Natural killer cell (primary cell): ENCODE data around the gene SPNS2. TPM values are rescaled to one million over a fixed set of nuclear protein-coding genes. Genes with fewer than 3 reads are reported as not detected.

Source experiments
- ATAC-seq, 3 donors: fragments of 150-1000 bp in 2 of 3; fragments of 200-7000 bp in 1 of 3; cut with Tn5 transposase; 1 replicate in 1 of 3; 2 replicates in 2 of 3; pipeline ENCODE4 v1.10.0; 2021; ENCODE audit warnings: mild to moderate bottlenecking in 2 of 3, moderate library complexity in 2 of 3
- DNase-seq, 2 donors: peaks; one replicate each; pipeline versions ENCODE4 v3.0.0 to v3.0.0-alpha.2; 2013 to 2021; ENCODE audit warnings: mixed read lengths in 1 of 2
- H3K27ac ChIP-seq: one replicate; pipeline ENCODE4 v1.5.1; 2013; ENCODE audit warnings: mild to moderate bottlenecking, low read length
- H3K27me3 ChIP-seq: one replicate; pipeline ENCODE4 v1.6.1; 2013; ENCODE audit warnings: low read length; ENCODE audit not compliant: control insufficient read depth, insufficient read depth
- H3K36me3 ChIP-seq: one replicate; pipeline ENCODE4 v1.6.1; 2013; ENCODE audit warnings: low read length; ENCODE audit not compliant: control insufficient read depth, insufficient read depth
- H3K4me1 ChIP-seq: one replicate; pipeline ENCODE4 v1.6.1; 2013; ENCODE audit warnings: low read length; ENCODE audit not compliant: control insufficient read depth, insufficient read depth
- H3K4me3 ChIP-seq: one replicate; pipeline ENCODE4 v1.5.1; 2013; ENCODE audit warnings: low read length
- H3K9me3 ChIP-seq: one replicate; pipeline ENCODE4 v1.6.1; 2013; ENCODE audit warnings: low read length; ENCODE audit not compliant: control insufficient read depth, insufficient read depth
- H3K27ac Mint-ChIP-seq, 2 donors: one replicate each; pipeline ENCODE4 v1.8.0; 2022; ENCODE audit warnings: mild to moderate bottlenecking in 2 of 2, mixed read lengths in 2 of 2, moderate library complexity in 1 of 2
- H3K27me3 Mint-ChIP-seq, 2 donors: one replicate each; pipeline ENCODE4 v1.8.0; 2022; ENCODE audit warnings: low read depth in 2 of 2, mixed read lengths in 2 of 2
- H3K36me3 Mint-ChIP-seq: one replicate; pipeline ENCODE4 v1.8.0; 2022; ENCODE audit warnings: mixed read lengths
- H3K4me1 Mint-ChIP-seq, 2 donors: one replicate each; pipeline ENCODE4 v1.8.0; 2022; ENCODE audit warnings: mixed read lengths in 2 of 2
- H3K4me3 Mint-ChIP-seq: one replicate; pipeline ENCODE4 v1.8.0; 2022; ENCODE audit warnings: mild to moderate bottlenecking, moderate library complexity, mixed read lengths
- H3K9me3 Mint-ChIP-seq, 2 donors: one replicate each; pipeline ENCODE4 v1.8.0; 2022; ENCODE audit warnings: mixed read lengths in 2 of 2
- WGBS: methylation state at CpG from one replicate; pipeline ENCODE4 v1.1.7; 2013; ENCODE audit warnings: missing lambda C conversion rate; ENCODE audit not compliant: insufficient coverage; 5-methylcytosine and 5-hydroxymethylcytosine counted together
- intact Hi-C: fragments of 100-400 bp; cut with micrococcal nuclease; formaldehyde crosslinking; loops from one replicate; pipeline ENCODE4 v1.14.2; 2022
- total RNA-seq, 4 donors: library from RNA; stranded (reverse); fragments of 120-200 nt in 1 of 4; gene quantifications; one replicate each; pipeline versions ENCODE4 v1.2.3 to v1.2.4, GENCODE V29; 2013 to 2022
- TF ChIP-seq, protein P1 (sequence below): fragments of 200-600 bp; IDR thresholded peaks from one replicate; pipeline ENCODE4 v1.8.0; 2022; ENCODE audit warnings: antibody characterized with exemption

The SPNS2 gene
- total RNA-seq, 3 donors from 2014 or later (not counting 1 experiment from before 2014, with no cell fraction given) = 0.28 to 0.93 (median 0.43) TPM

DNA sequence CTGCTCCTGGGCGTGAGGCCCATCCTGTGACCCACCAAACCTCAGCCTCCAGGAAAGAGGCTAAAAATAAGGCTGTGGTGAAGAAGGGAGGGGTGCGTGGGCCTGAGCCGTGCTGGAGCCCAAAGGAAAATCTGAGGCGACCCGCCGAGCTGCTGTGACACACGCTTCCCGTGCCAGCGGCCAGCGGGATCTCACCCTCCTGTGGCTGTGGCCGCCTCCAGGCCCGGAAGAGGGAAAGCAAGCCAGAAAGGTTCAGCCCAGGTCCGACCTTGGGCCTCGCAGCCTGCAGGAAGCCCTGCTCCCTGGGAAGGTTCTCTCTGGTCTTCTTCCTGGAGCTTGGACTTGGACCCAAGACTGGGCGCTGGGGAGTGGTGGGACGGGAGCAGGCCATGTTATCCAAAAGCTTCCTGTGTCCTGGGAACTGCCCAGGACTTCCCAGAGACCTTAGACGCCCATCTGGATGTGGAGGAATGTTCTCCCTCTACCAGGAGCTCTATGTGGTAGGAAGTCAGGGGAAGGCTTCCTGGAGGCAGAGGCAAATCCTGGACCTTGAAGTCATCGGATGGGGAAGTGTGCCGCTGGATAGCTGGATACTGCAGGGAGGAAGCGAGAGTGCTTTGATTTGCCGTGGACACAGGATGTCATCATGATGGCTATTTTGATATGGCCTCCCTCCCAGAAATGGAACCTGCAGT is 11.4 kb downstream of the SPNS2 start:
- H3K36me3 Mint-ChIP-seq = no peaks in the 10 kb centered on the region
- no peaks in the 10 kb centered on the region for H3K9me3 Mint-ChIP-seq
- 53% methylated on average over 21 of the region's 21 CpGs for WGBS
- peak overlapping the region; percentile 64 for H3K4me3 Mint-ChIP-seq
- Histone ChIP-seq H3K4me1 (peaks cover 27% of the 10 kb centered on the region), H3K36me3 (no peaks in the 10 kb centered on the region), H3K27me3 (peaks cover under 1% of the 10 kb centered on the region), H3K9me3 (no peaks in the 10 kb centered on the region), H3K4me3 (no peak overlapping the region), H3K27ac (no peak overlapping the region)
- H3K4me1 Mint-ChIP-seq = peaks cover 19 to 30% of the 10 kb centered on the region in 2 donors
- H3K27ac Mint-ChIP-seq = peak overlapping the region in 1 of 2 donors; percentile 78
- ATAC-seq (peak in 1 of 3 donors; percentile 17), DNase-seq (no peak)
- peaks cover 11 to 34% of the 10 kb centered on the region in 2 donors for H3K27me3 Mint-ChIP-seq
- TF ChIP-seq, protein P1, sequence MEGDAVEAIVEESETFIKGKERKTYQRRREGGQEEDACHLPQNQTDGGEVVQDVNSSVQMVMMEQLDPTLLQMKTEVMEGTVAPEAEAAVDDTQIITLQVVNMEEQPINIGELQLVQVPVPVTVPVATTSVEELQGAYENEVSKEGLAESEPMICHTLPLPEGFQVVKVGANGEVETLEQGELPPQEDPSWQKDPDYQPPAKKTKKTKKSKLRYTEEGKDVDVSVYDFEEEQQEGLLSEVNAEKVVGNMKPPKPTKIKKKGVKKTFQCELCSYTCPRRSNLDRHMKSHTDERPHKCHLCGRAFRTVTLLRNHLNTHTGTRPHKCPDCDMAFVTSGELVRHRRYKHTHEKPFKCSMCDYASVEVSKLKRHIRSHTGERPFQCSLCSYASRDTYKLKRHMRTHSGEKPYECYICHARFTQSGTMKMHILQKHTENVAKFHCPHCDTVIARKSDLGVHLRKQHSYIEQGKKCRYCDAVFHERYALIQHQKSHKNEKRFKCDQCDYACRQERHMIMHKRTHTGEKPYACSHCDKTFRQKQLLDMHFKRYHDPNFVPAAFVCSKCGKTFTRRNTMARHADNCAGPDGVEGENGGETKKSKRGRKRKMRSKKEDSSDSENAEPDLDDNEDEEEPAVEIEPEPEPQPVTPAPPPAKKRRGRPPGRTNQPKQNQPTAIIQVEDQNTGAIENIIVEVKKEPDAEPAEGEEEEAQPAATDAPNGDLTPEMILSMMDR = no peak
- intact Hi-C loops = no loop called here

GRCh38 chr17:4510618-4510941 is 11.9 kb downstream of the SPNS2 start:
- H3K4me1 ChIP-seq = peaks cover 27% of the 10 kb centered on the region
- Mint-ChIP-seq H3K36me3 (no peaks in the 10 kb centered on the region), H3K27ac (peak overlapping the region in 1 of 2 donors; percentile 32), H3K9me3 (no peaks in the 10 kb centered on the region), H3K4me3 (no peak overlapping the region), H3K27me3 (peaks cover 8 to 29% of the 10 kb centered on the region in 2 donors), H3K4me1 (peaks cover 19 to 30% of the 10 kb centered on the region in 2 donors)
- WGBS = 45% methylated on average over 10 of the region's 11 CpGs
- intact Hi-C loops = no loop called here
- H3K27ac ChIP-seq = no peak overlapping the region
- no peak for DNase-seq
- no peak overlapping the region for H3K4me3 ChIP-seq
- no peak for ATAC-seq
- H3K36me3 ChIP-seq = no peaks in the 10 kb centered on the region
- H3K9me3 ChIP-seq = no peaks in the 10 kb centered on the region
- TF ChIP-seq, protein P1 = no peak
- no peaks in the 10 kb centered on the region for H3K27me3 ChIP-seq

DNA sequence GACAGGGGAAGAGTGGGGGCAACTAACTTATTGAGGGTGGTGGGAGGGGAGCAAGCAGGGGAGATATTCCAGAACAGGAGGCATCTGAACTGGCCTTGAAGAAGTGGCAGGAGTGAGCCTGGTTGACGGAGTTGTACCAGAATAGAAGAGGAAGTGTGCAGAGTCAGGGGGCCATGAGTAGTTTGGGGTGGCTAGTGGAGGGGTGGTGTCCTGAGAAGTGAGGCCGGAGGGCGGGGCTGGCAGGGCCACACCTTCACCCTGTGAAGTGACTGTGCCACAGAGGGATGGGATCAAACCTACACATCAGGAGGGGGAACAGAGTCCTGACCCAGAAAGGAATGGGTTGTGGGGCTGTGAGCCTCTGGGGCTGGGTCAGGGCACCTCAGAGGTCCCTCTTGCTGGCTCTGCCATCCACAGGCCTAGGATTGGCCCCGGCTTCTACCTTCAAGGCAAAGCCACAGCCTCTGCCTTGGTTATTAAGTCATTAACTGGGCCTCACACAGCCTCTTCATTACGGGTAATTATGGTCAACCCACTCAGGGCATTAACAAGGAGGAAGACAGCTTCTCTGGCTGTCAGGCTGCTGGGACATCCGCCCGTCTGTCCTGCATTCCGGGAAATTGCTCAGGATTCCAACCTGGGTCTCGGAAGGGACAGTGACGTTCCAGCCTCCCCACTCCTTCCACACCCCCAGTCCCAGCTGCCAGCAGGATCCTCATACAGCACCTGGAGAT is 12.7 kb downstream of the SPNS2 start:
- H3K36me3 Mint-ChIP-seq = no peaks in the 10 kb centered on the region
- no peaks in the 10 kb centered on the region for H3K9me3 Mint-ChIP-seq
- no peak for ATAC-seq
- Histone ChIP-seq H3K9me3 (no peaks in the 10 kb centered on the region), H3K27me3 (no peaks in the 10 kb centered on the region), H3K4me1 (peaks cover 27% of the 10 kb centered on the region), H3K27ac (no peak overlapping the region), H3K4me3 (no peak overlapping the region), H3K36me3 (no peaks in the 10 kb centered on the region)
- TF ChIP-seq, protein P1 = no peak
- H3K27me3 Mint-ChIP-seq = peaks cover 5 to 27% of the 10 kb centered on the region in 2 donors
- no peak for DNase-seq
- H3K27ac Mint-ChIP-seq = peak overlapping the region in 1 of 2 donors; percentile 32
- H3K4me1 Mint-ChIP-seq = peaks cover 19 to 30% of the 10 kb centered on the region in 2 donors
- intact Hi-C loops = no loop called here
- 79% methylated on average over 10 of the region's 10 CpGs for WGBS
- H3K4me3 Mint-ChIP-seq = no peak overlapping the region
